IPS-11a (cell line): ENCODE measurements around the gene CAMTA1.
"Not testable (repeated sequence)": the region's sequence is repeated elsewhere in the genome, so short reads cannot be mapped to it uniquely, and the experiment has no call there.

Experiments
- H3K4me3 ChIP-seq: one replicate; pipeline ENCODE4 v1.5.1; 2013; ENCODE audit warnings: low read depth, low read length, control low read depth

The CAMTA1 gene

GRCh38 chr1:7322912-7323311, 537.7 kb downstream of the CAMTA1 start:
- H3K4me3 ChIP-seq = no peak overlapping the region

- H3K4me3 ChIP-seq = no peak overlapping the region
Observed at GRCh38 chr1:7325254-7325653, 540.0 kb downstream of the CAMTA1 start.

GRCh38 chr1:7326366-7326765, 541.1 kb downstream of the CAMTA1 start:
- H3K4me3 ChIP-seq = no peak overlapping the region

GRCh38 chr1:7327849-7328248, 542.6 kb downstream of the CAMTA1 start:
- H3K4me3 ChIP-seq = no peak overlapping the region

GRCh38 chr1:7329868-7330615, 544.8 kb downstream of the CAMTA1 start:
- H3K4me3 ChIP-seq = no peak overlapping the region

GRCh38 chr1:7330726-7331125, 545.5 kb downstream of the CAMTA1 start:
- H3K4me3 ChIP-seq = not testable (repeated sequence)

GRCh38 chr1:7331926-7332535, 546.8 kb downstream of the CAMTA1 start:
- no peak overlapping the region for H3K4me3 ChIP-seq

- H3K4me3 ChIP-seq = no peak overlapping the region
Observed at GRCh38 chr1:7333094-7333493, 547.8 kb downstream of the CAMTA1 start.

- no peak overlapping the region for H3K4me3 ChIP-seq
Observed at GRCh38 chr1:7333620-7334019, 548.4 kb downstream of the CAMTA1 start.

- H3K4me3 ChIP-seq = no peak overlapping the region
Observed at GRCh38 chr1:7334475-7335035, 549.3 kb downstream of the CAMTA1 start.

GRCh38 chr1:7335224-7335879, 550.1 kb downstream of the CAMTA1 start:
- H3K4me3 ChIP-seq = no peak overlapping the region

- H3K4me3 ChIP-seq = no peak overlapping the region
Observed at GRCh38 chr1:7338439-7338838, 553.2 kb downstream of the CAMTA1 start.

GRCh38 chr1:7339014-7339413, 553.8 kb downstream of the CAMTA1 start:
- no peak overlapping the region for H3K4me3 ChIP-seq

GRCh38 chr1:7339953-7340352, 554.7 kb downstream of the CAMTA1 start:
- no peak overlapping the region for H3K4me3 ChIP-seq

- H3K4me3 ChIP-seq = no peak overlapping the region
Observed at GRCh38 chr1:7341145-7341905, 556.1 kb downstream of the CAMTA1 start.

- H3K4me3 ChIP-seq = no peak overlapping the region
Observed at GRCh38 chr1:7343882-7344281, 558.6 kb downstream of the CAMTA1 start.

GRCh38 chr1:7344299-7344698, 559.0 kb downstream of the CAMTA1 start:
- H3K4me3 ChIP-seq = no peak overlapping the region

GRCh38 chr1:7345516-7345915, 560.3 kb downstream of the CAMTA1 start:
- no peak overlapping the region for H3K4me3 ChIP-seq

- no peak overlapping the region for H3K4me3 ChIP-seq
Observed at GRCh38 chr1:7346070-7346596, 560.9 kb downstream of the CAMTA1 start.

GRCh38 chr1:7346600-7347570, 561.6 kb downstream of the CAMTA1 start:
- H3K4me3 ChIP-seq = no peak overlapping the region
